ENCODE data around the gene SACS.

SACS gene

DNA sequence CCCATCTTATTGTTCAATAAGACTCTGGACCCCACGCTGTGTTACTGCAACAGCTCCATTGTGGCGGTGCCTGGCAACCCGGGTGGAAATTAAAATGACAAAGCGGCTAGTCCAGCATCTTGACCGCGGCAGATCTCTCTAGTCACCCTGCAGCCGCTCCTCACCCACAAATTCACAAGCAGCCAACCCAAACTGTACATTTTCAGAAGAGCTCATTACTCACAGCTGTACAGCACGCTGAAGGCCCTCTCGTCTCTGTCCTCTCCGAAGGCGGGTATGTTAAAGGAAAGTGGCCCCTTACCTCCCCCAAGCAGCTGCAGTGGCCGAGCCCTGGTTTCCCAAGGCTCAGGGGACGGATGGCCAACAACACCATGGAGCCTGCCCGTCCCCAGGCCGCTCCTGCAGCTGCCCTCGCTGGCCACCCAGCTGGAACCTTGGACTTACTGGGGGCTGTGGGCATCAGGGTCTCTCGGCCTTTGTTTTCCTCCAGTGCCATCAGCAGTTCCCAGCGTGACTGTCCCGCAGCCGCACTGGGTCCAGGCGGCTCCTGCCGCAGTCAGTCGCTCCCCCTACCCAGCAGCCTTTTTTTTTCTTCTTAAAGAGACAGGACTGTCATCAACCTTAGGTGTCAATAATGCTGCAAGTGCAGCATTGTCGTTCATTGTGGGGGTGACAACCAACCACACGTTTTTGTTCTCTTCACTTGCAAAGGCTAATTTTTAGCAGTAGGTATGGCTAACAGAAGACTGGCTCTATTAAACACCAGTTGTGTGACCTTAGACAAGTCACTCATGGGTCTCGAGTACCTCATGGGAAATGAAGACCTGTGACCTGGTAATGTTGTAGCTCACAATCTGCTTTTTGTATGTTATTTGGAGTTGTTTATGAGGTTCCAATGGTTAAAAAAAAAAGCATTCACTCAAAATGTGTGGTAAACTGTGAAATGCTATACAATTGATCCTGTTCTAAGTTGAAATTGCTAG, at the start of gene SACS:
SACS (minus strand) TSS at position 532 of the 983 bp plus-strand sequence. CDS start 22,463 bp downstream, outside the sequence.
- DNase-seq (ENCODE audit: low spot score): peak; percentile 73

DNA sequence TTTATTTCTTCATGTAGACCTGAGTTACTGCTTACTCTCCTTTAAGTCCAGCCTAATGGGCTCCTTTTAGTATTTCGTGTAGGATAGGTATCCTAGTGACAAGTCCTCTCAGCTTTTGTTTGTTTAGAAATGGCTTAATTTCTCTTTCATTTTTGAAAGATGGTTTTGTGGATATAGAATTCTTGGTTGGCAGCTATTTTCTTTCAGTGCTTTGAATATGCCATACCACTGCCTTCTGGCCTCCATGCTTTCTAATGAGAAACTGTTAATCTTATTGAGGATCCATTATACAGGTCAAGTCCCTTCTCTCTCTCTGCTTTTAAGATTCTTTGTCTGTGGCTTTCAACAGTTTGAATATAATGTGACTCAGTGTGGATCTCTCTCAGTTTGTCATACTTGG, 46.8 kb upstream of the SACS start:
- no peak for DNase-seq (ENCODE audit: low spot score)

DNA sequence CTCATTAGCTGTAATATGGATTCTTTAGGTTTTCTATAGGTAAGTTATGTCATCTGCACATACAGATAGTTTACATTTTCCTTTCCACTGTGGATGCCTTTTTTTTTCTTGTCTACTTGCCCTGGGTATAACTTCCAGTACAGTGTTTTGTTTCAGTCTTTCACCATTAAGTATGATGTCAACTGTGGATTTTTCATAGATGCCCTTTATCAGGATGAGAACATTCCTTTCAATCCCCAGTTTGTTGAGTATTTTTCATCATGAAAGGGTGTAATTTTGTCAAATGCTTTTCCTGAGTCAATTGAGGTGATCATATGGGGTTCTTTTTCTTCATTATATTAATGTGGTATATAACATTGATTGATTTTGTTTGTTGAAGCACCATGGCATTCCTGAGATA, 43.6 kb upstream of the SACS start:
- no peak for DNase-seq (ENCODE audit: low spot score)

- DNase-seq (ENCODE audit: low spot score): no peak
Measured at GRCh38 chr13:23473221-23473620, 39.7 kb upstream of the SACS start.

- no peak for DNase-seq (ENCODE audit: low spot score)
Measured at GRCh38 chr13:23472189-23472588, 38.7 kb upstream of the SACS start.

- no peak for DNase-seq (ENCODE audit: low spot score)
Measured at GRCh38 chr13:23470790-23471614, 37.5 kb upstream of the SACS start.

- peak; percentile 79 for DNase-seq (ENCODE audit: low spot score)
Measured at GRCh38 chr13:23469951-23470421, 36.5 kb upstream of the SACS start.

- DNase-seq (ENCODE audit: low spot score): no peak
Measured at GRCh38 chr13:23468811-23469210, 35.3 kb upstream of the SACS start.

- DNase-seq (ENCODE audit: low spot score): no peak
Measured at GRCh38 chr13:23467932-23468278, 34.4 kb upstream of the SACS start.

DNA sequence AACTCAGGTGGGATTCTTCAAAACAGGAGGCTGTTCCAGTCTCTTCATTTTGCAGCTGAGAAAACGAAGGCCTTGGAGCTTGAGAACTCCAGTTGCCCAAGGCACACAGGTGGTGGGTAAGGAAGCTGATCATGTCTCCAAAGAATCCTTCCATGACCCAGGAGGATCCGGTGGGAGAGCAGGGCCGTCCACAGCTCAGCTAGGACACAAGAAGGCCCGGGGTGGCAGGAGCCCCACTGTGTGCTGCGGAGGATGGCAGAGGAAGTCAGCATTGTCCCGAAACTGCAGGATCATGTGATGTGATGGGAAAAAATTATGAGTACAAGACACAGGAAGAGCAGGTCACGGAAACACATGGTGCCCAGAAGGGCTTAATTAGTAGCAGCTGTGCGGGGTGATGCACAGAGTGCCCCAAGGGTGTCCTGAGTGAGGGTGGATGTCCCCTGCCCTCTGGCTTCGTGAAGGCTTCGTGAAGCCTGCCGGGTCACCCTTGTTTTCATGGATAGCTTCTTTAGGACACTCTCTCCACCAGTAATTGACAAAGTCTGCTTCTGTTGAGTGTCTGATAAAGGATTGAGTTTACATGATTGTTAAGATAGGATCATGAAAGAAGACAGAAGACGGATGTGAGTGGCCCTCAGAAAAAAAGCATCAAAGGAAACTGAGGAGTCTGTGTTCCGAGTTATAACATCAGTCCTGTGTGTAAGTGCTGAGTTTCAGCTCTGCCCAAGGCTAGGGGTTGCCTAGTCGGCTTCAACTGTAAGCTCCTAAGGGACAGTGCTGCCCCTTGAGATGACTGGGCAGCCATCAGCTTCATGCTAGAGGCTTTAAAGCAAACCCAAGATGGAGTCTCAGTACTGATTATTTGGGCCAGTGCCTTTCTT, 33.8 kb upstream of the SACS start:
- peak; percentile 46 for DNase-seq (ENCODE audit: low spot score)

DNA sequence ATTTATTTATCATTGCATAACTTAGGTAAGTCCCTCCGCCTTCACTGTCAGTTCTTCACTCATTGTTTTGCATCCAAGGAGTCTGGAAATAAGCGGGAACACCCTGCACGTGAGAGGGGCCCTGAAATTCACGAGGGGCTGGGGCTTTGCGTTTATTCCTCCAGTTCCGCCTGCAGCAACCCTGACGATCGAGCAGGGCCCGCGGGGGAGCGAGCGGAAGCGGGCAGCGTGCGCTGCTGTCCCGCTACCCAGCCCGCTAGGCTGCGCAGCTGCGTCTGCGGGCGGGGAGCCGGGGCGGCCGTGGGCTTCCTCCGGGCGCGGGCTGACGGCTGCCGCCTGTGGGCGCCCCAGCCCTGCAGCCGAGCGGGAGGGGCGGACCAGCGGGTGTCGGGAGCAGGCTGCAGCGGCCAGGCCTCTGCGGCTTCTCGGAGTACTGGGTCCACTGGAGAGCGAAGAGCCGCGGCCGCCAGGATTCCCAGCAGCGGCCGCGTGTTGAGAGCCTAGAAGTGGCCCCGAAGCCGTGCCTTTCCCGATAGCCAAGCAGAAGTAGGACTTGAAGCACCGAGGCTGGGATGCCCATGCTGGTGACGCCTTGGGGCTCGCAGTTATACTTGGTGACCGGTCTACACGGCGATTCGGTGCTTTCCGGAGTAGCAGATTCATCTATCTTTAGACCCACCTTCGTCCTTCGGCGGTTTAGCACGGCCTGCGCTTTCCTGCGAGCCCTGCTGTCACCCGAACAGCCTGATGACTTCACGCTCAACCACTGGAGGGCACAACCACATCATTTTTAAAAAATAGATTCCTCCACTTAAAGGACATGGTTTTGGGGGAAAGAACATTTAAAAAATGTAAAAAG, 32.9 kb upstream of the SACS start:
- peak; percentile 82 for DNase-seq (ENCODE audit: low spot score)

- no peak for DNase-seq (ENCODE audit: low spot score)
Measured at GRCh38 chr13:23463661-23464060, 30.2 kb upstream of the SACS start.

DNA sequence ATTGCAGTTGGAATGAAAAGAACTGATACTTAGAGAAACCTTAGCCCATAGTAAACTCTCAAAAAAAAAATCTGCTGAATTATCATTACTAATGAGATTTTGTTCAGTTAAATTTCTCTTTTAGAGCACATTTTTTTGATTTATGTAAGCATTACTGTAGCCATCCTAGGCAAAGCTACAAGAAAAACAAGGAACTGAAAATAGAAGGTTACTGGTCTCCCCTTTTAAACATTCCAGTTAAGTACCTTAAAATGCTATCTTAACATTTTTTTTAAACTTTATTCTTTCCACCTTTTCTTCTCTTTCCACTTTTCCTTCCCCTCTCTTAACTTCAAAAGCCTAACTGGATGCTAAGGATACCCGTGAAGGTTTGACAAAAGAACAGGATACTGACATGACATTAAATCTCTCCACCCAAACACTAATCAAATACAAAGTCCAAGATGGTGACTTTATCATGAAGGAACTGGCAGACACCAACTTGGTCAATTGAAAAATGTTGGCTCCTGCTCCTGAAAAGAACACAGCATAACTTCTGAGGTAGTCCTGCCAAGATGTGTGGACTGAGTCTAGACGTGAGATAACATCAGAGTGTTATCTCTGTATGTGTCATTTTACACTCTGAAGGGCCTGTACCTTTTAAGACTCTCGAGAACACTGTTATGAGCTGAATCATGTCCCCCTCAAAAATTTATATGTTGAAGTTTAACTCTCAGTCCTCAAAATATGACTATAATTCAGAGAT, 29.5 kb upstream of the SACS start:
- DNase-seq (ENCODE audit: low spot score): no peak

DNA sequence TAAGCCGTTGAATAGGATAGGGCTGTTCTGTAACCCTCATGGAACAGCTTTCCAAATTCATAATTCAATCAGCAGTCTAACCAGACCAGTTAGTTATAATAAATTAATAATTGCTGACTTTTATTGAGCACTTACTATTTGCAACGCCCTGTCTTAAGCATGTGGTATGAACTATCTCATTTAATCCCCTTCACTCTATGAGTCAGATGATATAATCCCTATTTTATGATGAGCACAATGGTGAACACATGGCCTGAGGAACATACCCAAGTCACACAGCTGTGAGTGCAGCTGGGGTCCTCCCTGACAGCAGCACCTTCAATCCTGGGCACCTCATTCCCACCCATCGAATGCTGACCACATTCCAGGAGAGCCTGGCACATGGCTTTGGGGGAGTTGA, 28.0 kb upstream of the SACS start:
- DNase-seq (ENCODE audit: low spot score): no peak

- no peak for DNase-seq (ENCODE audit: low spot score)
Measured at GRCh38 chr13:23460921-23461320, 27.4 kb upstream of the SACS start.

DNA sequence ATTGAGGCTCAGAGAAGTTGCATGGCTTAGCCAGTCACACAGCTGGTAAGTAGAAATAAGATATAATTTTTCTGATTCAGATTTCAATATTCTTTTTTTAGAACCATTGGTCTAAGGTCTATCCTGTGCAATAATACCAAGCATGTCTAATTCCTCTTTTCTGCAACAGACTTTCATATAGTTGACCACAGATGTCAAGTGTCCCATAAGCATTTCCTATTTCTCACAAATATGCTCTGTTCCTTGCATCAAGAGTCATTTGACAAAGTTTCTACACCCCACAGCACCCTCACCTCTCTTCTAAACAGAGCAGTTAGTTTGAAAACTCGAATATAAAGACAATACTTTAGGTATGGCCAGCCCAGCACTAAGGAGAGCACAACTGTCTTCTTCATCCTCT, 26.8 kb upstream of the SACS start:
- no peak for DNase-seq (ENCODE audit: low spot score)

- no peak for DNase-seq (ENCODE audit: low spot score)
Measured at GRCh38 chr13:23458989-23459388, 25.5 kb upstream of the SACS start.

- no peak for DNase-seq (ENCODE audit: low spot score)
Measured at GRCh38 chr13:23456437-23457210, 23.1 kb upstream of the SACS start.

Measured in AG20443 (cell line).